Uterus (tissue), 2 donors: Measurements from ENCODE around the gene SEMA3B.

ENCODE experiments used
- CTCF ChIP-seq, 4 experiments: fragments of 200-600 bp in 2 of 4; fragments of 450-650 bp in 2 of 4; sonication (generic) in 2 of 4; IDR thresholded peaks; one replicate each; pipeline ENCODE4 v1.5.1; 2016 to 2019; ENCODE audit warnings: antibody characterized with exemption in 4 of 4, mild to moderate bottlenecking in 2 of 4, moderate library complexity in 1 of 4
- POLR2A ChIP-seq, 2 donors: fragments of 450-650 bp; IDR thresholded peaks; one replicate each; pipeline ENCODE4 v1.6.1; 2016; ENCODE audit warnings: antibody characterized with exemption in 2 of 2, mild to moderate bottlenecking in 1 of 2, moderate library complexity in 1 of 2

GRCh38 chr3:50318163-50318562, 49.2 kb downstream of the SEMA3B start:
- TF ChIP-seq CTCF (IDR thresholded peaks at IDR 0.05), result no peak
- TF ChIP-seq POLR2A (IDR thresholded peaks at IDR 0.05), result no peak
